NCI-H1436 (cell line): ENCODE measurements around the gene KAZN.

Source experiments
- DNase-seq: peaks from one replicate; lab custom pipeline; 2025; lab: John Stamatoyannopoulos, UW

KAZN gene

DNA sequence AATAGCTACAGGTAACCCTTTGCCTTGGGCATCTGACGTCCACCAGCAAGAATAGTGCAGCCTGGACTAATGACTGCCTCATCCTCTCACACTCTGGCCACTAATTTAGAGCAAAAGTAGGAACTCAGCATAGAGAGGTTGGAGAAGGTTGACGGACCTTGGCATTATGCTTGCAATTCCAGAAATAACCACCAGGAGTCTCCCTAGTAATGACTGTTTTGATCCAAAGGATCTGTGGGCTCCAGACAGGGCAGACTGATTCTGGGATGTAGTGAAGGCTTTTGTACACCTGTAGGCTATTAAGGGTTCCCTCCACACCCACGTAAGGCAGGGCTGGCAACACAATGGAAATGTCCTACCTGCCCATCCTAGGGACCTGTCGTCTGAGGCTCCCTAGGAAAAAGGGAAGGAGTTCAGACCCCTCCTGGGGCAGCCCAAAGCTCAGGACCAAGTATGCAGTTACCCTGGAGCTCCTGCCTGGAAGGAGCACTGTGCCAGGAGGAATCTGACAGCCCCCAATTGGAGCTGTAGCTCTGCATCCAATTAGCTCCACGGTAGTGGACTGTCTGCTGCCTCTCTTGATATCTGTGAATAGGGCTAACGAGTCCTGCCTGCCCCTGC is 464.1 kb downstream of the KAZN start:
- no peak for DNase-seq

DNA sequence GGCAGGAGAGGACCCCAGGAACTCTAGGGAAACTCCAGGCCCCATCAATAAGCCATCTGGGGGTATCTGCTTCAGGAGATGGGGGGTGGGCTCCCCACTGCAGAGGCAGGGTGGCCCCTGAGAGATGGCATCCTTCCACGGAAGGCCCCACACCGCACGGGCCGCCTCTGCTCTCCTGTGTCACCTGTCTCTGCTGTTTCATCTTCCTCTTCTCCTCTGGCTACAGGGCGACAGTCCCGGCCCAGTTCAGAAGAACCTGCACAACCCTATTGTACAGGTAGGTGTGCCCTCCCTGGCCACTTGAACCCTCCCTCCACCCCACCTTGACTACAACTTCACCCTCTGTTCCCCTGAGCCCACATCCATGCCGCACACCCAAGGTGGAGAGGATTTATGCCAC is 464.9 kb downstream of the KAZN start:
- DNase-seq, result no peak

DNA sequence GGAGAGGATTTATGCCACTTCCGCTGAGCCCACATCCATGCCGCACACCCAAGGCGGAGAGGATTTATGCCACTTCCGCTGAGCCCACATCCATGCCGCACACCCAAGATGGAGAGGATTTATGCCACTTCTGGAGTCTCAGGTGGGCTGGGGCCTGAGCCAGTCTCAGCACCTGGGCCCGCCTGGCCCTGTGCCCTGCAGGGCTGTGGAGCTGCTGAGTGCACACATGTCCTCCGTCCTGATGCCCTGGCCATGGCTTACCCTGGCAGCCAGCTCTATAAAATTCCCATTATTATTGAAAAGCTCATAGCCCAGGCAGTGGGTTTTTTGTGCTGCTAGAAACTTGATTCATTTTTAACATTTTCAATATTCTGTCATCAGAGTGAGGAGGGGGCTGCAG is 465.3 kb downstream of the KAZN start:
- no peak for DNase-seq

- DNase-seq, result no peak
These were observed 465.9 kb downstream of the KAZN start for GRCh38 chr1:15064217-15064929.

- DNase-seq, result no peak
These were observed 466.8 kb downstream of the KAZN start for GRCh38 chr1:15065291-15065690.

GRCh38 chr1:15065736-15066135 is 467.3 kb downstream of the KAZN start:
- DNase-seq, result no peak

GRCh38 chr1:15066191-15066590 is 467.7 kb downstream of the KAZN start:
- DNase-seq, result no peak

DNA sequence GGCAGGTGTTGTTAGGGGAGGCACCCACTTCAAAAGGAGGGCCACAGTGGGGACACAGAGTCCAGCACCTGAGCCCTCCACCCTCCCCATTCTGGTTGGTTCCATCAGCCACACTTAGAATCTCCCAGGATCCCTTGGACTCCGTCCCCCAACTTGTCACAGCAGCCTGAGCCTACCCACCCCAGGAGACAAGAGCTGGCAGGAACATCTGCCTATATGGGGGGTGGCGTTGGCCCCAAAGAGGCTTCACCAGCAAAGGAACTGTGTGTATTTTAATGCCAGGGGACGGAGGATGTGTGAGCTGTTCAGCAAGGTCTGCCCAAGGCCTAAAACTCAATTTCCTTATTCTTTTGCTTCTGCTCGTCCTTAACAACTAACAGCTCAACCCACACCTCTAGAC is 468.7 kb downstream of the KAZN start:
- no peak for DNase-seq

DNA sequence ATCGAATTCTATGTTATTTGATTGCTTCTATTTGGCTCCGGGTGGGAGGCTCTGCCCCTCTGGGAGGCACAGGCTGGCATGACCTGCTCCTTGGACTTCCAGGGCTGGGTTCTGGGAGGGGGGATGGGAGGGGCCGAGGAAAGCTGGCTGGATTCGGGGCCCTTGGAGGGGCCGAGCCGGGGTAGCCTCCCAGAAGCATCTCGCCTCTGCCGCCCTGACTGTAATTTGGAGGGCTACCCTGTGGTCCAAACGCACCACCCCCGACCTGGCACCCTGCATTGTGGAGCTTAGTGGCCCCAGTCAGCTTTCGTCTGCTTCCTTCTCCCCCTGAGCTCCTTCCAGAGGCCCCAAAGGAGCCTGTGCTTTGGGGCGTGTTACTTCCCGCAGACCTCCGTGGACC is 469.7 kb downstream of the KAZN start:
- no peak for DNase-seq

- DNase-seq, result no peak
These were observed 470.5 kb downstream of the KAZN start for GRCh38 chr1:15068997-15069396.

DNA sequence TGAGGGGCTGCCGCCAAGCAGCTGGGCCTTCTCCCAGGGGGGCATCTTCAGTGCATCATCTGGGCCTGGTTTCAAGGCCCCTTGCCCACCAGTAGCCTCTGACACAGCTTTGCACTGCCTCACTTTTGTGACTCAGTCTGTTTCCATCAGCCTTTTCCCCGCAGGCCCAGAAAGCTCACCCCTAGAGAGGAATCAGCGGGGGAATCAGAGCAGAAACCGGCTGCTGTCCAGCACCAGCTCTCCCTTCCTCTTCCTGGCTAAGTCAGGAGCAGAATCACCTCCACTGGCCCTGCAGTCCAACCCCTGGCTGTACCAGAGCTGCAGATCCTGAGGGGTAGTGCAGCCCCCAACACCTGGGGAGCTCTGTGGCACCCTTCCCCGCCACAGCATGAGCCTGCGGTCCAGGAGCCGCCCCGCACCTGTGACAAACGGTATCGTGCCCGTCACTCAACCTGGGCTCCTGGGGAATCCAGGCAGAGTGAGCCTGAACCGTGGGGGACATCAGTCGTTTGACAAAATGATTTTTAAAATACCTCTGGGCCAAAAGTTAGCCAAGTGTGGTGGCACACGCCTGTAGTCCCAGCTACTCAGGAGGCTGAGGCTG is 471.8 kb downstream of the KAZN start:
- no peak for DNase-seq

GRCh38 chr1:15071936-15072335 is 473.5 kb downstream of the KAZN start:
- DNase-seq, result no peak

GRCh38 chr1:15073799-15074308 is 475.4 kb downstream of the KAZN start:
- DNase-seq, result no peak

- no peak for DNase-seq
These were observed 476.7 kb downstream of the KAZN start for GRCh38 chr1:15075175-15075574.

- DNase-seq, result no peak
These were observed 477.3 kb downstream of the KAZN start for GRCh38 chr1:15075817-15076216.

DNA sequence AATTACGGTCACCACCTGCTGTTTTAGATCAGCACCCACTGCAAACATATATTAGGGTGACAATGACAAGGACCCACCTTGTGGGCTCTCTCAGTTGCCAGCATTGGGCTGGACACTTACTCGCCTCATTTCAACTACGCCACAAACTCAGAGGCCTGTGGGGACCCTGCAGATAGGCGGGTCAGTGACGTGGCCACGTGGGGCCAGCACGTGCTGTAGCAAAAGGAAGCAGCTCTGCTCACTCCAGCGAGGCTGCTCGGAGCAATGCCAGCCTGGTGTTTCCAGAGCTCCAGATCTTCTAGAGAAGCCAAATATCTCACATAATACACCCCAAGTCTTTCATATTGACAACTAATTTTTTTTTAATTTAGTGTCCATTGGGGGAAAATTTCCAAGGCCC is 478.3 kb downstream of the KAZN start:
- DNase-seq, result no peak

DNA sequence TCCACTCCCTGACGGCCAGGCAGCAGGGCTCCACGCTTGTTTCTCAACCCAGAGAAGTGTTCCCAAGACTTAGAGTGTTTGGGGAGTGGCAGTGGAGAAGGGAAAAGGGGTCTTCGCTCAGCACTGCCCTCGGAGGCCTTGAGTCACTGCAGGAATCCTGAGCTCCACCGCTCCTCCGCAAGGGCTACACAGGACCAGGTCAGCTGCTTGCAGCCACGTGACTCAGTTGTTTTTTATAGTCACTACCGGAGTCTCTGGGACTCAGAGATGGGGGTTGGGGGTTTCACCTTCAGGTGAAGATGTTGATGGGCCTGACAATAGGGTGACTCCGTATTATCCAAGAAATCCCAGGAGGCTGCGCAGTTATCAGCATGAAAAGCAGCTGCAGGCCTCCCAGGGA is 478.9 kb downstream of the KAZN start:
- no peak for DNase-seq

- no peak for DNase-seq
These were observed 482.0 kb downstream of the KAZN start for GRCh38 chr1:15080328-15081007.

GRCh38 chr1:15081102-15081501 is 482.6 kb downstream of the KAZN start:
- no peak for DNase-seq

DNA sequence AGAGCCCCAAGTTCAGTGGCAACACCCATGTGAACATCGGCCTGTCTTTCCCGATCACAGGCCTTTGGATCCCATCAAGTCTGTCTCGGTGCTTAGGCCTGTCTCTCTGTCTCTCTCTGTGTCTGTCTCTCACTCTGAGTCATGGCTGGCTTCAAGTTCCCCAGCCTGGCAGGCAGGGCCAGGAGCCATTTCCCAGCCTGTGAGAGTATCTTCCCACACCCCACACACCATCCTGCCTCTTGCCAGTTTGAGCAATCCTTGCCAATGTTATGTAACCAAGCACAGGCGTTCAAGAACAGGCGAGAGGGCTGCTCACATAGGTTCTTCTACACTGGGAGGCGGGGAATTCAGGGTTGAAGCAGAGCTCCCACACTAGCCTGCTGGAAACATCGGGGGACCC is 485.1 kb downstream of the KAZN start:
- no peak for DNase-seq

DNA sequence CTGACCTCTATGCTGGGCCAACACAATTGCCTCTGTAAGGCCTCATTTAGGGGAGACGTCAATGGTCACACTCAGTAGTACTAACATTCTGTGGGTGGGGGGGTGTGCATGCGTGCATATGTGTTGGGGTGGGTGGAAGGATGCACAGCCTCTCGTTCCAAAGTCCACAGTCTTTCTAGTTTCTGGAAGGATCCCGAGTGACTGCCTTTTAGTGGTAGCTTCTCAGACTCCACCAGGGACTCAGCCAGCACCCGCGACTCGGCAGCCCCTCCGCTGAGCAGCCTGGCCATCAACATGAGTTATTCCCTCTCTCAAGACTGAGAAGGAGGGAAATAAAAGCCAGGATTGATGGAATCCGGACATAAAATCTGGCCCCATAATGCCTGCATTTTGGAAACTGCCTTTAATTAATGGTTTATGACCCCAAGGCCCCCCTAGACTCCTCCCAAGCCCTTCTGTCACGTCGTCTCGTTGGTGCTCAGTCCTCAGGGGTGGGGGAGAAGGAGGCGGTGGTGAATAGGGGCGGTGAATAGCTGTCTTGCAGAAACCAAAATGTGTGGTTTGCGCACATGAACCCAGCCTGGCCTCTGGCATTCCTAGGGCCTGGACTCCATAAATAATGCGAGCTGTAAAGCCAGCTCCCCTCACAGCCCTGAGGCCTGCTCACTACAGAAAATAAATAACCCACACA is 489.9 kb downstream of the KAZN start:
- no peak for DNase-seq
